Stimulated activated CD4-positive, alpha-beta T cell treated with anti-CD3 and anti-CD28 coated beads, Interleukin-4, amount 100 ng/mL, for 24 hours (primary cell): Measurements from ENCODE around the gene DEFB123.
"Not testable (repeated sequence)": the region's sequence is repeated elsewhere in the genome, so short reads cannot be mapped to it uniquely, and the experiment has no call there.

ENCODE experiments used
- DNase-seq: peaks from one replicate; pipeline ENCODE4 v3.0.0-alpha.2; 2020

Gene DEFB123, protein sequence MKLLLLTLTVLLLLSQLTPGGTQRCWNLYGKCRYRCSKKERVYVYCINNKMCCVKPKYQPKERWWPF

DNA sequence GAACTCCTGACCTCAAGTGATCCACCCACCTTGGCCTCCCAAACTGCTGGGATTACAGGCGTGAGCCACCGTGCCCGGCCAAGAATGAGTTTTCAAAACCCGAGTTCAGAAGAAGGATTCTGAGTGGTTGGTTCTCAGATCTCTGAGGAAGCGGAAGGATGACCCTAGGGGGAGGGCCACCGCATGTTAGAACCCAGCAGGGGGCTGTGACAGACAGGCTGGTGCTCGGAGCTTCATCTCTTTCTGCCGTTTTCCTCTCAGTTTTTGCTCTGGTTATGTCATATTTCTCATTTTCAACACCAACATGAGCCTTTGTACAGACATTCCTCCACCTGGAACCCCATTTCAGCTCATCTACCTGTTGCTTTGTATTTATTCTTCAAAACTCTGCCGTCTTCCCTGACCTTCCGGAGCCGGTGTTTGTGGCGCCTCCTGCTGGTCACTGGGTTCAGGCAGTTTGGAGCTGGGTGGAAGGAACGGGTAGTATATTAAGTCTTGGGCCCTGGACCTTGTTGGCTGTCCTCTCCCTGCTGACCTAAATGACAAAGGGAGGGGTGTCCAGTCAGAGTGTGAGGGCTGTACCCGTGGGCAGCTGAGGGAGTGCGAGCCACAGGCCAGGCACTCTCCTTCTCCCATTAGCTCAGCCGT, at the start of gene DEFB123:
TSS of gene DEFB123 (plus strand) at position 621 of the 648 bp plus-strand sequence. CDS start 67 bp downstream, outside the sequence.
- DNase-seq: no peak

DNA sequence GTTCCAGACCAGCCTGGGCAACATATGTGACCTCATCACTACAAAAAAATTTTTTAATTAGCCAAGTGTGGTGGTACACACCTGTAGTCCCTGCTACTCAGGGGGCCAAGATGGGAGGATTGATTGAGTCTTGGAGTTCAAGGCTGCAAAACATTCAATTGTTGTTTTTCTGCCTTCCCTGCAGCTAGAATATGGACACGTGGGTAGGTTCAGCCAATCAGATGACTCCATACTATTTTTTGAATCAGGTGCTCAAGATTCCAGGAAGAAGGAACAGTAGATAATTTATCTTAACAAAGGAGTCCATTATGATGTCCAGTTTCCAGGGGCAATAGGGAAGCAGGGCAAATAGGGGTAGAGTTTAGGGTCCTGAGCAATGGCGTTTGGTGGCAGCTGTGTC, 47.6 kb upstream of the DEFB123 start:
- DNase-seq: no peak

DNA sequence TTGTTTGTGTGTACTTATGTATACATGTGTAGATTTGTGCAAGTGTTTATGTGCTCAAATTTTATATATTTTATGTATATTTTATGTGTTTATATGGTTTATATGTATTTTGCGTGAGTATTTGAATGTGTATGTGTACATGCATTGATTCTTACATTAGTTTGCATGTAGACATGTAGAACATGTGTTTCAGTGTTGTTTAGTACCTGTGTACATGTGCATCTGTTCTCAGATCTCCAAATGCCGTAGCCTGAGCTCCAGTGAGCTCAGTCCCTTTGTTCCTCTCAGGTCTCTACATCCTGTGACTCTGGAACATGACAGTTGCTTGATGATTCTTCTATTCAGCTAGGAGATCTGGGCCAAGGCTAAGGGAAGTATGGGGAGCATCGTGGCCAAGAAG, 45.5 kb upstream of the DEFB123 start:
- DNase-seq: no peak

DNA sequence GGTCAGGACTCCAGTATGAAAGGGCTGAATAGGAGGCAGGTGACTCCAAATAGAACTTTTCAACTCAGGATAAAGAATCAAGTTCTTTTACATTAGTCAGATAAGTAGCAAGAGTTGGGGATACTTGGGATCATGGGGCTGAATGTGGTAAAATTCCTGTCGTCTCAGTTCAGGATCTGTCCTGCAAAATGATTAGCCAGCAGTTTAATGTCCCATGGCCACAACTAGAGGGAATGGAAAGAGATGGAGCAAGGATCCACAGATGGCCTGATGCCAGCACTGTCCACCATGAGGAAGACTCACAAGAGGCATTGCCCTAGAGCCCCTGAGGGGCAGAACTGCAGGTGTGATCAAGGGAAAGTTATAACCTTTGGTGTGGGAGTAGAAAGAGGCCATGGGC, 36.5 kb upstream of the DEFB123 start:
- DNase-seq: no peak

DNA sequence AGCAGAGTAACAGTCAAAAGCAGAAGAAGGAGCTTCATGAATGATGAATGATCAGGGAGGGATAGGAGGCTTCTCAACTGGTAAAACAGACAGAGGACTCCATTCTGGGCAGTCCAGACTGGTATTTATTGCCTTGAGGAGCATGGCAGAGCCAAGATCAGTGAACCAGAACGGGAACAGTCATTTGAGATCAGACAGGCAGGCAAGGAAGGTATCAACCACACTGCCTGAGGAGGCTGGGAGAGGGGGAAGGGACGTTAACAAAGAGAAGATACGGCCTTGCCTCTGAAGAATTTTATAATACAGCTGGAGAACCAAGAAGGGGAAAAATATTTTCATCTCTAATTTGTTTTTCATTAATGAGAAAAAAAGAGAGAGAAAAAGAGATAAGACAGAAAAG, 34.3 kb upstream of the DEFB123 start, which contains the start of gene DEFB121:
TSS of gene DEFB121 (minus strand) at position 101 of the 400 bp plus-strand sequence. CDS start at position 38, 63 bp downstream.
- DNase-seq: no peak

DNA sequence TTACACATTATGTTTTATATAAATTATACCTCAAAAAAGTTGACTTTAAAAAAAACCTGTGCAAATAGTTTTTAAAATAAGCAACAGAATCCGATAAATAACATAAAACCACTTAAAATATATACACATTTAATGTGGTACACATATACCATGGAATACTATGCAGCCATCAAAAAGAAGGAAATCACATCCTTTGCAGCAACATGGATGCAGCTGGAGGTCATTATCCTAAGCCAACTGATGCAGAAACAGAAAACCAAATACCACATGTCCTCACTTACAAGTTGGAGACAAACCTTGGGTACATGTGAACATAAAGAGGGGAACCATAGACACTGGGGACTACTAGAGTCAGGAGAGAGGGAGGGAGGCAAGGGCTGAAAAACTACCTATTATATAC, 30.4 kb upstream of the DEFB123 start:
- no peak for DNase-seq

DNA sequence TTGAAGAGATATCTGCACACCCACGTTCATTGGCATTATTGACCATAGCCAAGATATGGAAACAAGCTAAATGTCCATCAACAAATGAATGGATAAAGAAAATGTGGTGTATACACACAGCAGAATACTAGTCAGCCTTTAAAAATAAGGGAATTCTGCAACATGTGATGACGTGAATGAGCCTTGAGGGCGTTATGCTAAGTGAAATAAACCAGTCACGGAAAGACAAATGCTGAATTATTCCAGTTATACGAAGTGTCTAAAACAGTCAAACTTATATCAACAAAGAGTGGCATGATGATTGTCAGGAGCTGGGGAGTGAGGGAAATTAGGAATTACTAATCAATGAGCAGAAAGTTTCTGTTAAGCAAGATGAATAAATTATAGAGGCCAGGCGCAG, 26.1 kb upstream of the DEFB123 start:
- no peak for DNase-seq

DNA sequence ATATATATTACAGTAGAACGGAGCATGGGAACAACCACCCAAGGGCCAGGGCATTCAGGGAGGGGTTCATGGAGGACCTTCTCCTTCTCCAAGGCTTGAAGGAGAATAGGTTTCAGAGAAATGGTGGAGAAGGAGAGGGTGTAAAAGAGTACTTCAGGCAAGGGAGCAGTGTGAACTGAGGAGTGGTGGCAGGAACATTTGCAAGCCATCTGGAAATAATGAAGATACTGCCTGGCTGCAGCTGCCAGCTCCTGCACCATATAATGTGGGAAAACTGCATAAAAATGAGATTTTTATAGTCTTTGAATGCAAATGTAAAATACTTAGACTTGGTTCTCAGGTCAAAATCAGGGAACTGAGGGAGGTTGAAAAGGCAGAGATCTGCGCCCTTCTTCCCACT, 24.8 kb upstream of the DEFB123 start:
- no peak for DNase-seq

DNA sequence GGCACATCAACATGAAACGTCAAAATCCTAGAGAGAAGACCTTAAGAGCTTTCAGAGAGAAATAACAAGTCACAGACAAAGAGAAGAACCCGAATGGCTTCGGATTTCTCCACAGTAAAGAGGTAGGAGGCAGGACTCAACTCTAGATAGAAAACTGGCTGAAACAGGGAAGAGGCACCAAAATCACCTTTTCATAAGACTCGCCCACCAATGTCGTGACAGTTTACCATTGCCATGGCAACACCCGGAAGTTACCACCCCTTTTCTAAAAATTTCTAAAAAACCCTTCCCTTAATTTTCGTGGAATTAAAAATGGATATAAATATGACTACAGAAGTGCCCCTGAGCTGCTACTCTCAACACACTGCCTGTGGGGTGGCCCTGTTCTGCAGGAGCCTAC, 22.1 kb upstream of the DEFB123 start:
- DNase-seq: no peak

DNA sequence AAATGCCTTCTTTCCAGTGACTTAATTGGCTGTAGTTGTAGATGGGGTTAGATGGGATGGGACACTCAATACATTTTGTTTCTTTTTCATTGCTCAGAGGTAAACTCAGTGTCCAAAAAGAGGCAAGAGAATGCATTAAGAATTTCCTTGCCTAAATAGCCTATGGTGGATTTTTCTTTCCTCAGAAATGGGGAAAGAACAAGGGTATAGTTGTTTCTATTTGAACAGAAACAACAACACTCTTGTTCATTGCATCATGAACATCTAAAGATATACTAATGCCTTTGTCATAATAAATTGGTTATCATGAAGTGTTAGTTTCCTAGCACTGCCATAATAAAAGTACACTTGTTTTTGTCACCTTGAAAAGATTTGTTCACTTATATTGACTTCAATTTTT, 14.6 kb upstream of the DEFB123 start:
- DNase-seq: no peak

DNA sequence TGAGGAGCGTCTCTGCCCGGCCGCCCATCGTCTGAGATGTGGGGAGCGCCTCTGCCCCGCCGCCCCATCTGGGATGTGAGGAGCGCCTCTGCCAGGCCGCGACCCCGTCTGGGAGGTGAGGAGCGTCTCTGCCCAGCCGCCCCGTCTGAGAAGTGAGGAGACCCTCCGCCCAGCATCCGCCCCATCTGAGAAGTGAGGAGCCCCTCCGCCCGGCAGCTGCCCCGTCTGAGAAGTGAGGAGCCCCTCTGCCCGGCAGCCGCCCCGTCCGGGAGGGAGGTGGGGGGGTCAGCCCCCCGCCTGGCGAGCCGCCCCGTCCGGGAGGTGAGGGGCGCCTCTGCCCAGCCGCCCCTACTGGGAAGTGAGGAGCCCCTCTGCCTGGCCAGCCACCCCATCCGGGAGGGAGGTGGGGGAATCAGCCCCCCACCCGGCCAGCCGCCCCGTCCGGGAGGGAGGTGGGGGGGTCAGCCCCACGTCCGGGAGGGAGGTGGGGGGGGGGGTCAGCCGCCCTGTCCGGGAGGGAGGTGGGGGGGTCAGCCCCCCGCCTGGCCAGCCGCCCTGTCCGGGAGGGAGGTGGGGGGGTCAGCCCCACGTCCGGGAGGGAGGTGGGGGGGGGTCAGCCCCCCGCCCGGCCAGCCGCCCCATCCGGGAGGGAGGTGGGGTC, 13.4 kb upstream of the DEFB123 start:
- not testable (repeated sequence) for DNase-seq

DNA sequence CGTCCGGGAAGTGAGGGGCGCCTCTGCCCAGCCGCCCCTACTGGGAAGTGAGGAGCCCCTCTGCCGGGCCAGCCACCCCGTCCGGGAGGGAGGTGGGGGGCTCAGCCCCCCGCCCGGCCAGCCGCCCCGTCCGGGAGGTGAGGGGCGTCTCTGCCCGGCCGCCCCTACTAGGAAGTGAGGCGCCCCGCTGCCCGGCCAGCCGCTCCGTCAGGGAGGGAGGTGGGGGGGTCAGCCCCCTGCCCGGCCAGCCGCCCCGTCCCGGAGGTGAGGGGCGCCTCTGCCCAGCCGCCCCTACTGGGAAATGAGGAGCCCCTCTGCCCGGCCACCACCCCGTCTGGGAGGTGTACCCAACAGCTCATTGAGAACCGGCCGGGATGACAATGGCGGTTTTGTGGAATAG, 12.9 kb upstream of the DEFB123 start:
- not testable (repeated sequence) for DNase-seq

DNA sequence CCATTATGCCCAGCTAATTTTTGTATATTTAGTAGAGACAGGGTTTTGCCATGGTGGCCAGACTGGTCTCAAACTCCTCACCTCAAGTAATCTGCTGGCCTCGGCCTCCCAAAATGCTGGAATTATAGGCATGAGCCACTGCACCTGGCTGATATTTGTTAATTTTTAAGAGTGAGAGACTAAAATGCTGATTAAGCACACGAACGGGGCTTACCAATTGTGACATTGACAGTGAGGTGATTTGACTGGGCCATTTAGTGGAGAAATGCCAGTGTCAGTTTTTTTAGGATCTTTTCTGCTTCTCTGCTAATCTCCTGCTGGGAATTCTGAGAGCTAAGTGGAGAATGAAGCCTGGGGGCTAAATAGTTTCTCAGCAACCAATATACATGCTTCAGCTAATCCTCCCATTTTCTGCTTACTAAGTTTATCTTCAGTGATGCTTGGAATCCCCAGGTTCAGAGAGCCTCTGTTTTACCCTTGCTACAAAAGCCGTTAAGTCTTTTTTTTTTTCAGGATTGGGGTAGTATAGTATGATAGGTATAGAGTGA, 9.8 kb upstream of the DEFB123 start:
- DNase-seq: no peak

DNA sequence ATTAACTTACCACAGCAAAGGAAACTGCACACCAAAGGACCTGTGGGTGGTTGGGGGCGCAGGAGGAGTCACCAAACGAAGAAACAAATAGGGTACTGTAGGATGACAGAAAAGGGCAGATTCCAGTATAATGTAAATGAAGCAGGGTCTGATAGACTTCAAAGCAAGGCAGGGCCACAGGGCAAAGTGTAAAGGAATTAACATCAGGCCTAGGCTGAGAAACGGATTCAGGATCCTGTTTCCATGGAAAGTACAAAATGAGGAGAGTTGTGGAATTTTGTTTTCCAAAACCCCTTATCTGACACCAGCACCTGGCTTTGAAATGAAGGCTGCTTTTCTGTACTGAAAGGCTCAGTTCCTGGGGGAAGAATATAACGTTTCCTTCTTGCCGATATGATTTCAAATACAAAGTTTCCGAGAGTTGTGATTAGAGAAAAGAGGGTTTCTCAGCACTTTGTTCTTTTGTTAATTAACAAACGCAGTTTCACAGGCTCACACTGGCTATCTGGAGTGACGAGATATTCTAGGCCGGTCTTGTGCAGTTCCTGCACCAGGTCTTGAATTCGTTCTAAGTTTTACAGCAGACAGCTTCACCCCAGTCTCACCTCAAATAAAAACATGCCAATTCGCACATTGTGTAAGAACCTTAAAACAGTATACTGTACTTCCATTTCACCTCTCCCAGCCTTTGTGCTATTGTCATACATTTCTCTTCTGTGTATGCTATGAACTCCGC, 5.8 kb downstream of the DEFB123 start:
- no peak for DNase-seq

DNA sequence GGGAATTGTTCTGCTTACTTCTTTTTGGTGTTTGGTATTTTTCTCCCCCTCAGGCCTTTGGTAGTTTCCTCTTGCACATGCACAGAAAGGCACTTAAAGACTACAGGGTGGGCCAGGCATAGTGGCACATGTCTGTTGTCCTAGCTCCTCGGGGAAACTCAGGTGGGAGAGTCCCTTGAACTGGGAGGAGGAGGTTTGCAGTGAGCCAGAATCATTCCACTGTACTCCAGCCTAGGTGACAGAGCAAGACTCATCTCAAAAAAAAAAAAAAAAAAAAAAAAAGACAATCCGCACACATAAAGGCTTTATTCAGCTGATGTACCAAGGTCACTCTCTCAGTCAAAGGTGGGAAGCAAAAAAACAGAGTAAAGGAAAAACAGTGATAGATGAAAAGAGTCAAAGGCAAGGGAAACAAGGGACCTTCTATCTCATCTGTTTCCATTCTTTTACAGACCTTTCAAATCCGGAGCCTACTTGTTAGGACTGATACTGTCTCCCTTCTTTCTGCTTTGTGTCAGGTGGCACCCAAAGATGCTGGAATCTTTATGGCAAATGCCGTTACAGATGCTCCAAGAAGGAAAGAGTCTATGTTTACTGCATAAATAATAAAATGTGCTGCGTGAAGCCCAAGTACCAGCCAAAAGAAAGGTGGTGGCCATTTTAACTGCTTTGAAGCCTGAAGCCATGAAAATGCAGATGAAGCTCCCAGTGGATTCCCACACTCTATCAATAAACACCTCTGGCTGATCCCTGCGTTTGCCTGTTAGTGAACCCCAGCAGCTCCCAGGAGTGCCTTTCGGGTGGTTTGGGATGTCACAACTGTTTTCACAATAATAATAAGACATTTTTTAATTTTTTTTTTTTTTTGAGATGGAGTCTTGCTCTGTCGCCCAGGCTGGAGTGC, 9.3 kb downstream of the DEFB123 start:
- DNase-seq: no peak

DNA sequence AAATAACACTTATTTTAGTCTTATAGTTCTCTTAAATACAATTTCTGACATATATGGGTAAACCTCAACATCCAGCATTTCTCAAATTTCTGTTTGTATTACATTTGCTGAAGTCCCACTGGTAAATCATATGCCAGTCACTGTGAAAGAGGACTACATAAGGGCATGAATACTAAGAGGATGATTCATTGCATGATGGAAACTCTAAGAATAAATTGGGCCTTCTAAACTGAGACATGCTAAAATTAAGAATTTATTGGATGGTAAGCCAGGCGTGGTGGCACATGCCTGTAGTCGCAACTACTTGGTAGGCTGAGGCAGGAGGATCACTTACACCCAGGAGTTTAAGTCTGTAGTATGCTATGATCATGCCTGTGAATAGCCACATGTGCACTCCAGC, 12.1 kb downstream of the DEFB123 start:
- DNase-seq: no peak

DNA sequence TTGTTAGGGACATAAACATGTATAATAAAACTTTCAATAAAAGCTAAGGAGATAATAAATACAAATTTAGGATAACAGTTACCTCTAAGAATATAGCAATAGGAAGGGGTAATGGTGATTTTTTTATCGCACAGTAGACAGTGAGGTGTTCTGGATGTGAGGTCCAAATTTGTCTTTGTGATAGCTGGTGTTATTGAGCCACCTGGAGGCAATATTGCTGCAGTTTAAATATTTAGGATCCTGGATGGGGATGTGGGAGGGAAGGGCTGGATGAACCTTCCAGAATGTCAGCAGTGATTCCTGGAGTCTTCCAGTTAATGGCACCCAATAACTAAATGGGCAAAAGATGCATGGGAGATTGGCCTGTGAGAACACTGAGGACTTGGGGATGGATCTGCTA, 13.9 kb downstream of the DEFB123 start:
- DNase-seq: no peak

DNA sequence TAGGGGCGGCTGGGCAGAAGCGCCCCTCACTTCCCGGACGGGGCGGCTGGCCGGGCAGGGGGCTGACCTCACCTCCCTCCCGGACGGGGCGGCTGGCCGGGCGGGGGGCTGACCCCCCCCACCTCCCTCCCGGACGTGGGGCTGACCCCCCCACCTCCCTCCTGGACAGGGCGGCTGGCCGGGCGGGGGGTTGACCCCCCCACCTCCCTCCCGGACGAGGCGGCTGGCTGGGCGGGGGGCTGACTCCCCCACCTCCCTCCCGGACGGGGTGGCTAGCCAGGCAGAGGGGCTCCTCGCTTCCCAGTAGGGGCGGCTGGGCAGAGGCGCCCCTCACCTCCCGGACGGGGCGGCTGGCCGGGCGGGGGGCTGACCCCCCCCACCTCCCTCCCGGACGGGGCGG, 30.5 kb downstream of the DEFB123 start:
- DNase-seq: not testable (repeated sequence)

DNA sequence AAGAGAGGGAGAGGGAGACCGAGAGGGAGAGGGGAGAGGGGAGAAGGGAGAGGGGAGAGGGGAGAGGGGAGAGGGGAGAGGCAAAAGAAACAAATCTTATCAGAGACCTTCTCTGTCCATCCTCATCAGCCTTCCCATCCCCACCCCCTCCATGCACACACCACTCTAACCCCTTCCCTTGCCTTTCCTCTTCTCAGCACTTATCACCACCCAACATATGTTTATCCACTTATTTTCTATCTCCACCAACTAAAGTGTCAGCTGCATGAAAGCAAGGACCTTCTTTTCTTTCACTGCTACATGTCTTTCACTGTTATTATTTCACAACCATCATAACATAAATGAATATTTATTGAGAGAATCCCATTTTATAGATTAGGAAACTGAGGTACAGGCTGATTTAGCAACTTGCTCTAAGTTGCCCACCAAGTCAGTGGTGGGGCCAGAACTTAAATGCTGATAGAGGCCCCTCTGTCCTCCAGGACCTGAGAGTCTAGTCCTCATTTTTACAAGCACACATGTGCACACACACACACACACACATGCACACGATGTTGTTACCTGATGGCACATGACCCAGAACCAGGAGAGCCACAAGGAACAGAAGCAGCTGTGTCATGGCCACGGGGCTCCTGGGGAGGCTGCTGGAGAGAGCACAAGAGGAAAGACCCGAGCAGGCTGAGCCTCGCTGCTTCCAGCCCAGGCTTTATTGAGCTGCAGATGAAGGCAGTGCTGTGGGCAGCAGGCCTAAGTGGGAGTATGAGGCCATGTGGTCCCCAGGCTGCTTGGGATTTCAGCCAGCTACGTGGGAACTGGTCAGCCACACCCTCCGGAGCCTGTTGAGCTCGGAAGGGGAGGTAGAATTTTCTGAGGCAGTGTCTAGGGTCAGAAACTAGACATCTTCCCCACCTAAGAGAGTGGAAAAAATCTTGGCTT, 32.2 kb downstream of the DEFB123 start:
- no peak for DNase-seq

DNA sequence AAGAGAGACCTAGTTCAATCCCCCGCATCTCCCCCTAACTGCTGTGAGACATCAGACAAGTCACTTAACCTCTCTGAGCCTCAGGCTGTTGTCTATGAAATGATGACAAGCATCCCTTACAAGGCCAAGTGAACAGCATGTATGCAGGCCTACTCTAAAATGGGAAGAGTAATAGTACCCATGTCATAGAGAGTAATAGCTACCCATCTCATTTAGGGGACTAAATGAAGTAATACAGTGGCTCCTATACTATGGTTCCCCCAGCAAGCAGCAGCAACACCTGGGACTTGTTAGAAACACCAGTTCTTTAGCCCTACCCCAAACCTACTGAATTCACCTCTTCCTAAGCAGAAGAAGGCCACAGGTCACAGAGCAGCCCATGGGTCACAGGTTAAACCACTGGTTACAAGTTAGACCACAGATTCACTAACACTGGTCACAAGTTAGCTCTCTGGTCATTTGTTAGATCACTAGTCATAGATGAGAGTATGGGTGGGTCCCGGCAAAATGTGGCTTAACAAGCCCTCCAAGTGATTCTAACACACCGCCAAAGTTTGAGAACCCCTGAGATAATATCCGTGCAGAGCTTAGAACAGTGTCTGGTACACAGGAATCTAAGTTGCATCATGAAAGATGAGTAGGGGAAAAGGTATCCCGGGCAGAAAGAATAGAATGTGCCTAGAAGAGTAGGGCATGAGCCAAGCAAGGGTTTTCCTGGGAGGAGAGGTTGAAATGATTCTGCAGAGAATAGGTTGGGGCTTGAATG, 33.1 kb downstream of the DEFB123 start:
- no peak for DNase-seq

DNA sequence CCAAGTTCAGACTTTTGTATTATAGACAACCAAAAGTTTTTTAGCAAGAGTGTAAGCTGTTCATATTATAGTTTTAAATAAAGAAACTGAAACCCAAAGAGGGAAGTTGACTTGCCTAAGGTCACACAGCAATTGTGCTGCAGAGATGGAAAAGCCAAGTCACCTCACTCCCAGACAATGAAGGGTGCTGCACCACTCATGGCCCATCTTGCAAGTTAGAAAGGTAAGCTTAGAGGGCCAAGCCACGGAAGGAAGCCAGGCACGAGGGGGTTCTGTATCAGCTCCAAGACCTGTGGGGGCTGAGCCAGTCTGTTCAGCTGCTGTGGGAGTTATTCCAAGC, 33.6 kb downstream of the DEFB123 start:
- DNase-seq: no peak
